ACHN (cell line): ENCODE measurements around the gene TTYH2.
"Not testable (repeated sequence)": the region's sequence is repeated elsewhere in the genome, so short reads cannot be mapped to it uniquely, and the experiment has no call there.

ENCODE experiments used
- DNase-seq: peaks from one replicate; pipeline ENCODE4 v3.0.0-alpha.2; 2015
- in situ Hi-C: cut with HindIII; loops from 2 replicates; pipeline ENCODE4 v1.10.0; 2017; ENCODE audit warnings: low sequenced_read_pairs, low pct_ligation_motif_present, low pct_unique_long_range_greater_than_20kb

The TTYH2 gene

GRCh38 chr17:74274060-74274708, 60.8 kb downstream of the TTYH2 start, which contains the start of gene DNAI2:
Gene DNAI2 (plus strand): TSS chr17:74274234. CDS start chr17:74281818, 7,584 bp downstream.
- in situ Hi-C loops, result no loop called here
- no peak for DNase-seq

GRCh38 chr17:74274709-74275340, 61.5 kb downstream of the TTYH2 start:
- DNase-seq, result no peak
- in situ Hi-C loops, result no loop called here

- DNase-seq, result no peak
- in situ Hi-C loops, result no loop called here
Measured at GRCh38 chr17:74276051-74276476, 62.7 kb downstream of the TTYH2 start.

GRCh38 chr17:74276541-74277009, 63.2 kb downstream of the TTYH2 start:
- DNase-seq, result no peak
- in situ Hi-C loops, result no loop called here

GRCh38 chr17:74277935-74278334, 64.6 kb downstream of the TTYH2 start:
- no peak for DNase-seq
- in situ Hi-C loops, result no loop called here

GRCh38 chr17:74279617-74280016, 66.2 kb downstream of the TTYH2 start:
- in situ Hi-C loops, DNase-seq: not testable (repeated sequence)

- in situ Hi-C loops, result no loop called here
- no peak for DNase-seq
Measured at GRCh38 chr17:74280093-74280513, 66.7 kb downstream of the TTYH2 start.

- no peak for DNase-seq
- in situ Hi-C loops, result no loop called here
Measured at GRCh38 chr17:74281799-74282198, 68.4 kb downstream of the TTYH2 start.

- DNase-seq, in situ Hi-C loops: not testable (repeated sequence)
Measured at GRCh38 chr17:74282274-74282586, 68.9 kb downstream of the TTYH2 start.

GRCh38 chr17:74282587-74283370, 69.4 kb downstream of the TTYH2 start:
- in situ Hi-C loops, result no loop called here

GRCh38 chr17:74283371-74283673, 70.0 kb downstream of the TTYH2 start:
- in situ Hi-C loops, result no loop called here
- DNase-seq, result no peak

More at GRCh38 chr17:74282587-74283370, 69.4 kb downstream of the TTYH2 start:
- no peak for DNase-seq

- in situ Hi-C loops, result no loop called here
- DNase-seq, result no peak
Measured at GRCh38 chr17:74287031-74287602, 73.7 kb downstream of the TTYH2 start.

GRCh38 chr17:74288785-74289184, 75.4 kb downstream of the TTYH2 start:
- in situ Hi-C loops, result no loop called here

GRCh38 chr17:74289688-74290087, 76.3 kb downstream of the TTYH2 start:
- in situ Hi-C loops, result no loop called here

More at GRCh38 chr17:74288785-74289184, 75.4 kb downstream of the TTYH2 start:
- DNase-seq, result no peak

GRCh38 chr17:74290340-74290739, 77.0 kb downstream of the TTYH2 start:
- in situ Hi-C loops, result no loop called here
- no peak for DNase-seq

More at GRCh38 chr17:74289688-74290087, 76.3 kb downstream of the TTYH2 start:
- DNase-seq, result no peak

- no peak for DNase-seq
- in situ Hi-C loops, result no loop called here
Measured at GRCh38 chr17:74292495-74292894, 79.1 kb downstream of the TTYH2 start.

GRCh38 chr17:74295625-74296547, 82.5 kb downstream of the TTYH2 start:
- in situ Hi-C loops, result no loop called here
- peak; percentile 42 for DNase-seq

GRCh38 chr17:74296548-74296936, 83.2 kb downstream of the TTYH2 start:
- peak; percentile 67 for DNase-seq
- in situ Hi-C loops, result no loop called here
